Neutrophil (primary cell): ENCODE data around the gene AADACL2.

Experiments used
- H3K27ac ChIP-seq: fragments of 200-600 bp; sonication (generic); 2 replicates; pipeline ENCODE4 v1.5.1; 2016; ENCODE audit warnings: mild to moderate bottlenecking, moderate library complexity
- H3K27me3 ChIP-seq: fragments of 200-600 bp; sonication (generic); 2 replicates; pipeline ENCODE4 v1.6.0; 2016; ENCODE audit warnings: mild to moderate bottlenecking
- H3K36me3 ChIP-seq: fragments of 200-600 bp; sonication (generic); 2 replicates; pipeline ENCODE4 v1.5.1; 2017
- H3K4me1 ChIP-seq, 2 experiments: fragments of 200-600 bp in 1 of 2; sonication (generic) in 1 of 2; 1 replicate in 1 of 2; 2 replicates in 1 of 2; pipeline versions ENCODE4 v1.5.1 to v1.6.1; 2013 to 2016; ENCODE audit warnings: low read depth in 1 of 2, low read length in 1 of 2, mild to moderate bottlenecking in 1 of 2, moderate library complexity in 1 of 2; ENCODE audit not compliant: control insufficient read depth in 1 of 2, insufficient read depth in 1 of 2
- H3K4me3 ChIP-seq, 2 experiments: fragments of 200-600 bp in 1 of 2; sonication (generic) in 1 of 2; 1 replicate in 1 of 2; 2 replicates in 1 of 2; pipeline ENCODE4 v1.5.1; 2013 to 2016; ENCODE audit warnings: low read depth in 1 of 2, low read length in 1 of 2, mild to moderate bottlenecking in 1 of 2, moderate library complexity in 1 of 2
- H3K9me3 ChIP-seq: fragments of 200-600 bp; sonication (generic); 2 replicates; pipeline ENCODE4 v1.5.1; 2016
- TF ChIP-seq, protein P1 (sequence below): fragments of 200-600 bp; sonication (generic); IDR thresholded peaks from 2 replicates; pipeline ENCODE4 v1.5.1; 2016; ENCODE audit warnings: antibody characterized with exemption

AADACL2 gene, protein sequence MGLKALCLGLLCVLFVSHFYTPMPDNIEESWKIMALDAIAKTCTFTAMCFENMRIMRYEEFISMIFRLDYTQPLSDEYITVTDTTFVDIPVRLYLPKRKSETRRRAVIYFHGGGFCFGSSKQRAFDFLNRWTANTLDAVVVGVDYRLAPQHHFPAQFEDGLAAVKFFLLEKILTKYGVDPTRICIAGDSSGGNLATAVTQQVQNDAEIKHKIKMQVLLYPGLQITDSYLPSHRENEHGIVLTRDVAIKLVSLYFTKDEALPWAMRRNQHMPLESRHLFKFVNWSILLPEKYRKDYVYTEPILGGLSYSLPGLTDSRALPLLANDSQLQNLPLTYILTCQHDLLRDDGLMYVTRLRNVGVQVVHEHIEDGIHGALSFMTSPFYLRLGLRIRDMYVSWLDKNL

DNA sequence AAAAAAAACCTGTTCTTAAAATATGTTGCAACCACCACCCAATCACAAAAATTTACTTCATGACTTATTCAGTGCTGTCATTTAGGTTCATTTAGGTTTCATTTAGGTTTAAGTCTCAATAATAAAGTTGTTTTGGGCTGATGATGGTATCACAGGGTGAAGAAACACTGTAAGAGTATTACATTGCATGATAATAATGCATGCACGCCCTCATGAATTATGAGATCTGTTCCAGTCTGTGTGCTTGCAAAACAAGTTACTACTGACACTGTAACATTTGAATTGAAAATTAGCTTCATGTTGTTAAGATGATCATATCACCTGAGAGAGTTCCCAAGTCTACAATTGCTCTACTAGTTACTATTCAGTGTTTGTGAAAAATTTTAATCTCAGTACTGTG is at the start of gene AADACL2:
TSS of gene AADACL2 (plus strand) at position 315 of the 400 bp plus-strand sequence. CDS start 109 bp downstream, outside the sequence.
- TF ChIP-seq, protein P1, sequence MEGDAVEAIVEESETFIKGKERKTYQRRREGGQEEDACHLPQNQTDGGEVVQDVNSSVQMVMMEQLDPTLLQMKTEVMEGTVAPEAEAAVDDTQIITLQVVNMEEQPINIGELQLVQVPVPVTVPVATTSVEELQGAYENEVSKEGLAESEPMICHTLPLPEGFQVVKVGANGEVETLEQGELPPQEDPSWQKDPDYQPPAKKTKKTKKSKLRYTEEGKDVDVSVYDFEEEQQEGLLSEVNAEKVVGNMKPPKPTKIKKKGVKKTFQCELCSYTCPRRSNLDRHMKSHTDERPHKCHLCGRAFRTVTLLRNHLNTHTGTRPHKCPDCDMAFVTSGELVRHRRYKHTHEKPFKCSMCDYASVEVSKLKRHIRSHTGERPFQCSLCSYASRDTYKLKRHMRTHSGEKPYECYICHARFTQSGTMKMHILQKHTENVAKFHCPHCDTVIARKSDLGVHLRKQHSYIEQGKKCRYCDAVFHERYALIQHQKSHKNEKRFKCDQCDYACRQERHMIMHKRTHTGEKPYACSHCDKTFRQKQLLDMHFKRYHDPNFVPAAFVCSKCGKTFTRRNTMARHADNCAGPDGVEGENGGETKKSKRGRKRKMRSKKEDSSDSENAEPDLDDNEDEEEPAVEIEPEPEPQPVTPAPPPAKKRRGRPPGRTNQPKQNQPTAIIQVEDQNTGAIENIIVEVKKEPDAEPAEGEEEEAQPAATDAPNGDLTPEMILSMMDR, result no peak
- no peaks in the 10 kb centered on the region for H3K36me3 ChIP-seq
- H3K27me3 ChIP-seq, result no peaks in the 10 kb centered on the region
- H3K27ac ChIP-seq, result no peak within 1 kb of the TSS
- no peaks in the 10 kb centered on the region for H3K9me3 ChIP-seq
- no peaks in the 10 kb centered on the region for H3K4me1 ChIP-seq
- no peak within 1 kb of the TSS for H3K4me3 ChIP-seq

DNA sequence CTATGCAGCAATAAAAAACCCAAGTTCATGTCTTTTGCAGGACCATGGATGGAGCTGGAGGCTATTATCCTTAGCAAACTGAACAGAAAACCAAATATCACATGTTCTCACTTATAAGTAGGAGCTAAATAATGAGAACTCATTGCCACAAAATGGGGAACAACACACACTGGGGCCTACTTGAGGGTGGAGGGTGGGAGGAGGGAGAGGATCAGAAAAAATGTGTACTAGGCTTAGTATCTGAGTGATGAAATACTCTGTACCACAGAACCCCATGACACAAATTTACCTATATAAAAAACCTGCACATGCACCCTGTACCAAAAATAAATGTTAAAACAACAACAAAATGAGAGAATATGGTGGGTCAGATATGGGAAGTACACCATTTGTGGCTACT is 49.6 kb upstream of the AADACL2 start:
- H3K9me3 ChIP-seq, result no peaks in the 10 kb centered on the region
- no peaks in the 10 kb centered on the region for H3K4me1 ChIP-seq
- H3K27me3 ChIP-seq, result no peaks in the 10 kb centered on the region
- no peak overlapping the region for H3K27ac ChIP-seq
- TF ChIP-seq, protein P1, result no peak
- no peaks in the 10 kb centered on the region for H3K36me3 ChIP-seq
- no peak overlapping the region for H3K4me3 ChIP-seq

DNA sequence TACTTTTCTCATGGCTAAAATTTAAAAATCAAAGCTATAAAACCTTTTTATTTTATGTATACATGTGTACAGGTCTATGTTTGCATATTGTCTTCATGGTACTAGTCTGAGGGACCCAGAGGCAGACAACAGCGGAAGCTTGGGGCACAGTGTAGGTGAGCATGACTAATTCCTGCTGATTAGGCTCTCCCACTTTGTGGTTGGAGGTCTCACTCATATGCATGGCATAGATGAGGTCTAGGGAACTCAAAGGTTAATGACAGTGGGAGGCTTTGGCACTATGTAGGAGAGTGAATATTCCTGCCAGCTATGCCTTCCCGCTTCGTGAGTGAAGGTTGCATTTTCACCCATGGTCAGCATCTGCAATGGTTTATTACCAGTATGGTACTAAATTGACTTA is 47.5 kb upstream of the AADACL2 start:
- no peak overlapping the region for H3K4me3 ChIP-seq
- H3K9me3 ChIP-seq, result no peaks in the 10 kb centered on the region
- no peaks in the 10 kb centered on the region for H3K27me3 ChIP-seq
- H3K4me1 ChIP-seq, result no peaks in the 10 kb centered on the region
- TF ChIP-seq, protein P1, result no peak
- H3K36me3 ChIP-seq, result no peaks in the 10 kb centered on the region
- no peak overlapping the region for H3K27ac ChIP-seq

DNA sequence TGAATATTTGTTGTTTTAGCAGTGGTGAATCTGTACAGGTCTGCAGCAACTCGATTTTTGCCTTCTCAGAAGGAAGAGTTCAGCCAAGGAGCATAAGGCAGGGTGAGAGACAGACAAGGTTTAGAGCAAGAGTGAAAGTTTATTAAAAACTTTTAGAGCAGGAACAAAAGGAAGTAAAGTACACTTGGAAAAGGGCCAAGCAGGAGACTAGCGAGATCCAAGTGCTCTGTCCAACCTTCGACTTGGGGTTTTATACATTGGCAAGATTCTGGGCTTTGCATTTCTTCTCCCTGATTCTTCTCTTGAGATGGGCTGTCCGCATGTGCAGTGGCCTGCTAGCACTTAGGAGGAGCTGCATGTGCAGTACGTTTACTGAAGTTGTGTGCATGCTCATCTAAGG is 46.7 kb upstream of the AADACL2 start:
- H3K36me3 ChIP-seq, result no peaks in the 10 kb centered on the region
- no peaks in the 10 kb centered on the region for H3K27me3 ChIP-seq
- no peak overlapping the region for H3K4me3 ChIP-seq
- H3K4me1 ChIP-seq, result no peaks in the 10 kb centered on the region
- no peak overlapping the region for H3K27ac ChIP-seq
- no peaks in the 10 kb centered on the region for H3K9me3 ChIP-seq
- TF ChIP-seq, protein P1, result no peak

DNA sequence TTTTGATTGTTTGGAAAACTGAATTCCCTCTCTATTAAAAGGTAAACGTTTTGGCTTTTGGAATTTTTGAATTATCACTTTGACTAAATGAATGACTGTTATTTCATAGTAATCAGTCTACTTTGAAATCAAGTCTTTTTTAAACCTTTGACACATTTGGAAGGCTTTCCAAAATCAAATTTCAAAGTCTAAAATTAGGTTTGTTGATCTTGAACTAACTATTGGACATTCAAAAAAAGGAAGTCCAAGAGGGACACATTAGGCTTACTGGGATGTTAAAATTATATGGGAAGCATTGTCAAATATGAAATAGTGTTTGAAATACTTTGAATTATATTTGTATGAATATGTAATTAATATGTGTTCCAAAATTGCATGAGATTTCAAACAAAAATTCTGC is 45.2 kb upstream of the AADACL2 start:
- TF ChIP-seq, protein P1, result no peak
- Histone ChIP-seq H3K27me3 (no peaks in the 10 kb centered on the region), H3K4me3 (no peak overlapping the region), H3K36me3 (no peaks in the 10 kb centered on the region), H3K9me3 (no peaks in the 10 kb centered on the region), H3K27ac (no peak overlapping the region), H3K4me1 (no peaks in the 10 kb centered on the region)
